AG04449 (cell line): ENCODE data around the gene HTD2.
A peak's percentile ranks its signal among the peaks of the same experiment; 100 is the strongest.
"Not testable (repeated sequence)": the region's sequence is repeated elsewhere in the genome, so short reads cannot be mapped to it uniquely, and the experiment has no call there.

Experiments
- CTCF ChIA-PET: fragments of 350-600 bp; formaldehyde crosslinking; extraction: SDS; loops from one replicate; lab custom pipeline; 2021; ENCODE audit warnings: antibody characterized with exemption; lab: Yijun Ruan, JAX
- POLR2A ChIA-PET: fragments of 400-600, 350-600 bp; formaldehyde crosslinking; extraction: SDS; loops from one replicate; lab custom pipeline; 2020; ENCODE audit warnings: antibody characterized with exemption, inconsistent platforms; lab: Yijun Ruan, JAX
- DNase-seq: peaks from one replicate; pipeline ENCODE4 v3.0.0-alpha.2; 2010; ENCODE audit warnings: low read depth, low spot score
- H3K4me3 ChIP-seq: 2 replicates; pipeline ENCODE4 v1.5.1; 2011; ENCODE audit warnings: low read depth, mild to moderate bottlenecking, control low read depth, low read length
- TF ChIP-seq, protein P1 (sequence below): IDR thresholded peaks from one replicate; pipeline ENCODE4 v1.5.1; 2011; ENCODE audit warnings: mild to moderate bottlenecking, moderate library complexity, low read length, control low read depth, inconsistent platforms; ENCODE audit not compliant: insufficient read depth; ENCODE audit errors: missing control alignments

The HTD2 gene

DNA sequence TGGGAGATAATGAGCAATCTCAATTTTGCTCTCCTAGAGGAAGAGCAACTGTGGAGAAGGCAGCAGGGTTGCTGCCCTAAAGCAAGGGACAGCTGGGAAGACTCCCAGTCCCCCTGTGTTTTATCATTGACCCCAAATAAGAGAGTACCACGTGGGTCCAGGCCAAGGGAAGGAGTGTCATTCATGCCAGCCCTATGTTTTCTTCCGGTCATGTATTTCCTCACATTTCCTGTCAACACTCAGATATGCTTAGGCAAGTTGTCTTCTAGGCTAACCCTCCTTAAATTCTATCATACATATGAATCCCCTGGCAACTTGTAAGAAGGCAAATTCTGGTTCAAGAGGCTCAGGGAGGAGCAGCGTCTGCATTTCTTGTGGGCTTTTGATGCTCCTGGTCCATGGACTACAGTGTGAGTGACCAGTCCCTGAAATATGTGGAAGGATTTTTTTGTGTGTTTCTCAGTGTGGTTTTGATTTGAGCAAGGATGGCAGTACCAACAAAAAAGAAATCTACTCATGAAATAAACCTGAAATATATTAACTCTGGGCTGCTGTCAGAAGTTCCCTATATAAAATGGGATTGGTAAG is 32.2 kb upstream of the HTD2 start:
- DNase-seq, result peak; percentile 21
- ChIA-PET POLR2A (no interaction called here), CTCF (interaction anchor here (0.9 to 4.9 kb wide), 4 partner anchors 28 to 86 kb away, joined by 3 to 25 read pairs (median 4); partner anchors contain the start of genes HTD2 and RPP14)
- TF ChIP-seq, protein P1, sequence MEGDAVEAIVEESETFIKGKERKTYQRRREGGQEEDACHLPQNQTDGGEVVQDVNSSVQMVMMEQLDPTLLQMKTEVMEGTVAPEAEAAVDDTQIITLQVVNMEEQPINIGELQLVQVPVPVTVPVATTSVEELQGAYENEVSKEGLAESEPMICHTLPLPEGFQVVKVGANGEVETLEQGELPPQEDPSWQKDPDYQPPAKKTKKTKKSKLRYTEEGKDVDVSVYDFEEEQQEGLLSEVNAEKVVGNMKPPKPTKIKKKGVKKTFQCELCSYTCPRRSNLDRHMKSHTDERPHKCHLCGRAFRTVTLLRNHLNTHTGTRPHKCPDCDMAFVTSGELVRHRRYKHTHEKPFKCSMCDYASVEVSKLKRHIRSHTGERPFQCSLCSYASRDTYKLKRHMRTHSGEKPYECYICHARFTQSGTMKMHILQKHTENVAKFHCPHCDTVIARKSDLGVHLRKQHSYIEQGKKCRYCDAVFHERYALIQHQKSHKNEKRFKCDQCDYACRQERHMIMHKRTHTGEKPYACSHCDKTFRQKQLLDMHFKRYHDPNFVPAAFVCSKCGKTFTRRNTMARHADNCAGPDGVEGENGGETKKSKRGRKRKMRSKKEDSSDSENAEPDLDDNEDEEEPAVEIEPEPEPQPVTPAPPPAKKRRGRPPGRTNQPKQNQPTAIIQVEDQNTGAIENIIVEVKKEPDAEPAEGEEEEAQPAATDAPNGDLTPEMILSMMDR, result no peak
- no peak overlapping the region for H3K4me3 ChIP-seq

DNA sequence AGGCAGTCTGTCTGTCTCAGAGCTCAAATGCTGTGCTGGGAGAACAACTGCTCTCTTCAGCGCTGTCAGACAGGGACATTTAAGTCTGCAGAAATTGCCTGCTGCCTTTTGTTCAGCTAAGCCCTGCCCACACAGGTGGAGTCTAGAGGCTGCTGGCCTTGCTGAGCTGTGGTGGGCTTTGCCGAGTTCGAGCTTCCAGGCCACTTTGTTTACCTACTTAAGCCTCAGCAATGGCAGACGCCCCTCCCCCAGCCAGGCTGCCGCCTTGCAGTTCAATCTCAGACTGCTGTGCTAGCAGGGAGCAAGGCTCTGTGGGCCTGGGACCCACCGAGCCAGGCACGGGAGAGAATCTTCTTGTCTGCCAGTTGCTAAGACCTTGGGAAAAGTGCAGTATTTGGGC is 25.3 kb upstream of the HTD2 start:
- TF ChIP-seq, protein P1, result no peak
- DNase-seq, result no peak
- CTCF ChIA-PET, result interaction anchor here (0.9 to 1.6 kb wide), 5 partner anchors 19 to 103 kb away, joined by 3 to 11 read pairs (median 4); partner anchors contain the start of genes HTD2 and RPP14
- POLR2A ChIA-PET, result no interaction called here
- no peak overlapping the region for H3K4me3 ChIP-seq

DNA sequence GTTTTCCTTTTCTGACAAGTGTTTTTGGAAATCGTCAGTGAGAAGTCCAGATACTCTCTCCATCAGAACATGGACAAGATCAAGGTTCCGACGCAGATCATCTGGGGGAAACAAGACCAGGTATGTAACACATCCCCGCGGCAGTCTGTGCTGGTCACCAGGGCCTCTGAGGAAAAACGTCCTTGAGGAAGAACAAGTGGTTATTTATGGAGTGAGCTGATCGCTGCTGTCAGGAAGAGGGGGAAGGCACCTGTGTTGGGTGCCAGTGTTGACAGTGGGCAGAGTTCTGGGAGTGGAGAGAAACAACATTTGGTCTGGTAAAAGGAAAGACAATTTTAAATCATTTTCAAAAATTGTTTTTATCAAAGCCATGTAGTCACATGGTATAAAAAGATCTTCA is 21.0 kb upstream of the HTD2 start:
- no peak for DNase-seq
- TF ChIP-seq, protein P1, result no peak
- H3K4me3 ChIP-seq, result no peak overlapping the region
- ChIA-PET CTCF (interaction anchor here (1.0 to 1.3 kb wide), 5 partner anchors 11 to 108 kb away, joined by 3 to 9 read pairs (median 4); no protein-coding TSS in a partner anchor), POLR2A (no interaction called here)

DNA sequence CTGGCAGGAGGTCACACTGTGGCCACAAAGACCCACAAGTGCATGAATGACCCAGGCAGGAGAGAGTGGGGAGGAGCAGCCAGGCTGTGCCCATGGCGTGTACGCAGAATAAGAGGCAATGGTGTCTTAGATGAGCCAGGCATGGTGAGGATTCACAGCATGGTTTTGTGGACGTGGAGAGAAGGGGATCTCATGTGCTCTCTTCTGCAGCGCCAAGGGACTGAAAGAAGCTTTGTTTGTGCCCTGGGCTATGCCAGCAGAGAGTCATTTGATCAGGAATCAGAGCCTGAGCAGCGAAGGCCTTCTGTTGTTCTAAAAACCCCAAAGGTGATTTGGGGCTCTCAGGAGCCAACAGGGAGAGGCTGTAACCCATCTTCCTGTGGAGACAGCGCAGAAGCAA is 19.0 kb upstream of the HTD2 start:
- DNase-seq, result no peak
- TF ChIP-seq, protein P1, result no peak
- CTCF ChIA-PET, result interaction anchor here (0.8 to 1.9 kb wide), 5 partner anchors 15 to 110 kb away, joined by 3 to 7 read pairs (median 6); partner anchors contain the start of genes HTD2 and RPP14
- POLR2A ChIA-PET, result no interaction called here
- H3K4me3 ChIP-seq, result no peak overlapping the region

DNA sequence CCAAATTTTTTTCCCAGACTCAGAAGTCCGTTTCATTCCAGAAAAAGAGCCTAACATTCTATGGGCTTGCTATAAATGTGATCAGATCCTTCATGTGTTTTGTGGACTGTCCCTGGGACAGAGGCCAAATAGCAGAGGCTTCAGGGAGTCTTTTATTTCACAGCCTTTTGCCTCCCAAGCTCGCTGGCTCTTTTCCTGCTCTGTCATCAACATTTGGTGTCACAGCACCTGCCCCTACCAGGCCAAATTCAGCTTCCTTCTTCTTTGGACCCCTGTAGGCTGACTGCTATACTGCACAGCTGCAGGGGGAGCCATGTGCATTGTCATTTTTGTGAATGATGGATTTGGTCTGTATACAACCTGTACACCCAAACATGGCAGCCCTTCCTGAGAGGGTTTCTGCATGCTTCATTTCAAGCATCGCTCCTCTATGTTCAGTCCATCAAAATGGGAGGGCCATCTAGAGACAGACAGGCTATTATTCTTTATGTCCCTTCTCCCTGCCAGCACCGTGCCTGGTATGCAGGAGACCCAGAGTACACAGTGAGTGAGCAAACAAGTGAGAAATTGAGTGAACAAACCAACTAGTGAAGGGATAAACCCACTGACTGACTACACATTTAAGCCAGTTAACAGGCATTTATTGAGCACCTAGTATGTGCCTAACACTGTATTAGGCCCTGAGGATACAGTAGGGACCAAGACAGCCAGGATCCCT is 18.1 kb upstream of the HTD2 start:
- TF ChIP-seq, protein P1, result no peak

DNA sequence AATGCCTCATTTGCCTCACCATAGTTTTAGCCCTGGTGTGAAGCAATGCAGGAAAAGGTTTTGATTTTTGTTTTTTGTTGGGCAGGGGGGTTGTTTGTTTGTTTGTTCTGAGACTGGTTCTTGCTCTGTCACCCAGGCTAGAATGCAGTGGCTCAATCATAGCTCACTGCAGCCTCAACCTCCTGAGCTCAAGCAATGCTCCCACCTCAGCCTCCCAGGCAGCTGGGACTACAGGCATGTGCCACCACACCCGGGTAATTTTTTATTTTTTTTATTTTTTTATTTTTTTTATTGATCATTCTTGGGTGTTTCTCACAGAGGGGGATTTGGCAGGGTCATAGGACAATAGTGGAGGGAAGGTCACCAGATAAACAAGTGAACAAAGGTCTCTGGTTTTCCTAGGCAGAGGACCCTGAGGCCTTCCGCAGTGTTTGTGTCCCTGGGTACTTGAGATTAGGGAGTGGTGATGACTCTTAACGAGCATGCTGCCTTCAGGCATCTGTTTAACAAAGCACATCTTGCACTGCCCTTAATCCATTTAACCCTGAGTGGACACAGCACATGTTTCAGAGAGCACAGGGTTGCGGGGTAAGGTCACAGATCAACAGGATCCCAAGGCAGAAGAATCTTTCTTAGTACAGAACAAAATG is 17.2 kb upstream of the HTD2 start:
- H3K4me3 ChIP-seq, DNase-seq, POLR2A ChIA-PET: not testable (repeated sequence)
- CTCF ChIA-PET, result interaction anchor here (1.6 to 1.9 kb wide), 2 partner anchors 17 to 112 kb away, joined by 4 to 6 read pairs; partner anchors contain the start of genes HTD2 and RPP14

More for the DNA sequence above, 18.1 kb upstream of the HTD2 start:
- H3K4me3 ChIP-seq, result no peak overlapping the region
- CTCF ChIA-PET, result interaction anchor here (0.8 to 1.9 kb wide), 4 partner anchors 14 to 111 kb away, joined by 3 to 6 read pairs (median 5); partner anchors contain the start of genes HTD2 and RPP14
- POLR2A ChIA-PET, result no interaction called here
- DNase-seq, result no peak

DNA sequence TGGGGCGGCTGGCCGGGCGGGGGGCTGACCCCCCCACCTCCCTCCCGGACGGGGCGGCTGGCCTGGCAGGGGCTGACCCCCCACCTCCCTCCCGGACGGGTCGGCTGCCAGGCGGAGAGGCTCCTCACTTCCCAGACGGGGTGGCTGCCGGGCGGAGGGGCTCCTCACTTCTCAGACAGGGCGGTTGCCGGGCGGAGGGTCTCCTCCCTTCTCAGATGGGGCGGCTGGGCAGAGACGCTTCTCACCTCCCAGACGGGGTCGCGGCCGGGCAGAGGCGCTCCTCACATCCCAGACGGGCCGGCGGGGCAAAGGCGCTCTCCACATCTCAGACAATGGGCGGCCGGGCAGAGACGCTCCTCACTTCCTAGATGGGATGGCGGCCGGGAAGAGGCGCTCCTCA is 15.9 kb upstream of the HTD2 start:
- CTCF ChIA-PET, result interaction anchor here (19.9 kb wide), 1 partner anchor 107 kb away, joined by 1062 read pairs; no protein-coding TSS in a partner anchor
- DNase-seq, POLR2A ChIA-PET, H3K4me3 ChIP-seq: not testable (repeated sequence)
